GM18909 (cell line): Measurements from ENCODE around the gene KAT14.
"Not testable (repeated sequence)": the region's sequence is repeated elsewhere in the genome, so short reads cannot be mapped to it uniquely, and the experiment has no call there.

ENCODE experiments used
- ATAC-seq: cut with Tn5 transposase; IDR thresholded peaks from one replicate; pipeline ENCODE4 v1.9.1; 2021; ENCODE audit warnings: mild to moderate bottlenecking; ENCODE audit not compliant: unreplicated experiment, poor library complexity

The KAT14 gene, protein sequence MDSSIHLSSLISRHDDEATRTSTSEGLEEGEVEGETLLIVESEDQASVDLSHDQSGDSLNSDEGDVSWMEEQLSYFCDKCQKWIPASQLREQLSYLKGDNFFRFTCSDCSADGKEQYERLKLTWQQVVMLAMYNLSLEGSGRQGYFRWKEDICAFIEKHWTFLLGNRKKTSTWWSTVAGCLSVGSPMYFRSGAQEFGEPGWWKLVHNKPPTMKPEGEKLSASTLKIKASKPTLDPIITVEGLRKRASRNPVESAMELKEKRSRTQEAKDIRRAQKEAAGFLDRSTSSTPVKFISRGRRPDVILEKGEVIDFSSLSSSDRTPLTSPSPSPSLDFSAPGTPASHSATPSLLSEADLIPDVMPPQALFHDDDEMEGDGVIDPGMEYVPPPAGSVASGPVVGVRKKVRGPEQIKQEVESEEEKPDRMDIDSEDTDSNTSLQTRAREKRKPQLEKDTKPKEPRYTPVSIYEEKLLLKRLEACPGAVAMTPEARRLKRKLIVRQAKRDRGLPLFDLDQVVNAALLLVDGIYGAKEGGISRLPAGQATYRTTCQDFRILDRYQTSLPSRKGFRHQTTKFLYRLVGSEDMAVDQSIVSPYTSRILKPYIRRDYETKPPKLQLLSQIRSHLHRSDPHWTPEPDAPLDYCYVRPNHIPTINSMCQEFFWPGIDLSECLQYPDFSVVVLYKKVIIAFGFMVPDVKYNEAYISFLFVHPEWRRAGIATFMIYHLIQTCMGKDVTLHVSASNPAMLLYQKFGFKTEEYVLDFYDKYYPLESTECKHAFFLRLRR

DNA sequence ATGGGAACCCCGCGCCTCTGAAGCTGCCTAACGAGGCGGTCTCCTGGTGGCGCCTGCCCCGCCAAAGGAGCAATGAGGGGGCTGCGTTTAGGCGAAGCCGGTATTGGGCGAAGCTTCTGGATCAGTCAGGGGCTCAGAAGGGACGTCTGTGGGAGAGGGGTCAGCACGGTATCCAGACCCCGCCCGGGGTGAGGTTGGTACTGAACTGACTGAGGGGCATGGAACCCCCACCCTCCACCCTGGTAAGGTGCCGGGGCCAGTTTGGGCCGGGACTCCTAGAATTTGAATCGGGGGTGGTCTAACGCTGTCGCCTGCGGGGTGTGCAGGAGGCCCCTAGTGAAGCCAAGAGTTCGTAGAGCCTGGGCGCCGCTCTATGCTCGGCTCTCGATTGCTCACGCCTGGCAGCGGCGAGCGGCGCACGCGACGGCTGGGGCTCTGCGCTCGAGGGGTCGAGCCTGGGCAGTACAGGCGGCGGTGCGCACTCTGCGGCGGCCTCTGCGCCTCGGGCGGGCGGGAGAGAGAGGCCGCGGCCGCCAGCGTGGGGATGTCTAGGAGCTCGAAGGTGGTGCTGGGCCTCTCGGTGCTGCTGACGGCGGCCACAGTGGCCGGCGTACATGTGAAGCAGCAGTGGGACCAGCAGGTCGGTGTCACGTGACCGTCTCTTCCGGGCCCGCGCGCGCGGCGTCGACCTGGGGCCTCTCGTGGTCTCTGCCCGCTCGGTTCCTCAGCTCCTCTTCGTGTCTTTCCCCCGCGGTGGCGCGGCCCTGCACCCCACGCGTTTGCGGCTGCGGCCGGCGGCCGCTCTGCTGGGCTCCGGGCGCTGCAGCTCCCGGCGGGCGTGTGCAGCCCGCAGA, at the start of gene KAT14, which contains the start of gene PET117:
Gene KAT14, plus strand, starts transcription at position 452 of the 854 bp plus-strand sequence. CDS start 4,798 bp downstream, outside the sequence.
Gene PET117, plus strand, starts transcription at position 452 of the 854 bp plus-strand sequence. Its CDS starts 93 bp downstream, at position 545.
- peak; percentile 86 for ATAC-seq

DNA sequence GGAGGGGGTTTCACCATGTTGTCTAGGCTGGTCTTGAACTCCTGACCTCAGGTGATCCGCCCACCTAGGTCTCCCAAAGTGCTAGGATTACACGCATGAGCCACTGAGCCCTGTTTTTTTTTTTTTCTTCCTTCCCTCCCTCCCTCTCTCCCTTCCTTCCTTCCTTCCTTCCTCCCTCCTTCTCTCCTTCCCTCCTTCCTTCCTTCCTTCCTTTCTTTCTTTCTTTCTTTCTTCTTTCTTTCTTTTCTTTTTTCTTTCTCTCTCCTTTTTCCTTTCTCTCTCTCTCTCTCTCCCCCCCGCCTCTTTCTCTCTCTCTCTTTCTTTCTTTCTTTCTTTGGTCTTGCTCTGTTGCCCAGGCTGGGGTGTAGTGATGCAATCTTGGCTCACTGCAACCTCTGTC, 49.4 kb upstream of the KAT14 start:
- not testable (repeated sequence) for ATAC-seq

DNA sequence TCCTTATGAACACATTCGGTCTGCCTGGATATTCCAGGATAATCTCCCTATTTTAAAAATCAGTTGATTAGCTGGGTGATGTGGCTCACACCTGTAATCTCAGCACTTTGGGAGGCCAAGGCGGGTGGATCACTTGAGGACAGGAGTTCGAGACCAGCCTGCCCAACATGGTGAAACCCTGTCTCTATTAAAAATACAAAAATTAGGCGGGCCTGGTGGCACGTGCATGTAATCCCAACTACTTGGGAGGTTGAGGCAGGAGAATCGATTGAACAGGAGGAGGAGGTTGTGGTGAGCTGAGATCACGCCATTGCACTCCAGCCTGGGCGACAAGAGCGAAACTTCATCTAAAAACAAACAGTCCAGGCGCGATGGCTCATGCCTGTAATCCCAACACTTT, 48.8 kb upstream of the KAT14 start:
- ATAC-seq, result not testable (repeated sequence)

DNA sequence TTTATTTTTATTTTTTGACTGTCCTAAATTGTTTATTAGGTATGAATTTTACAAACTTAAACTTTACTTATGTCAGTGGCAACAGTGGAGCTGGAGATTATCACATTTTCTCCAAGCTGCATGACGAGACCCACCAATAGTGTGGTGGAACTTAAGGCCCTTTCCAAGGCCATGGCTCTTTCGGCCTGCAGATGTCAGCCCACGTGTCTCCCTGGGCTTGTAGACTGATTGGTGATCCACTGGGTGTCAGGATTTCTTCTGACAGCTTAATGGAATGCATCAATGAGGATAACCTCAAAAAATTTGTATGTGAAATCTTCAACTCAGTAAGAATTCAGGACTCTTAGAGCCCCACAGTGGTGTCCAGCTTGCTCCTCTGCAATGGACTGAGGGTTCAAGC, 47.6 kb upstream of the KAT14 start:
- no peak for ATAC-seq

DNA sequence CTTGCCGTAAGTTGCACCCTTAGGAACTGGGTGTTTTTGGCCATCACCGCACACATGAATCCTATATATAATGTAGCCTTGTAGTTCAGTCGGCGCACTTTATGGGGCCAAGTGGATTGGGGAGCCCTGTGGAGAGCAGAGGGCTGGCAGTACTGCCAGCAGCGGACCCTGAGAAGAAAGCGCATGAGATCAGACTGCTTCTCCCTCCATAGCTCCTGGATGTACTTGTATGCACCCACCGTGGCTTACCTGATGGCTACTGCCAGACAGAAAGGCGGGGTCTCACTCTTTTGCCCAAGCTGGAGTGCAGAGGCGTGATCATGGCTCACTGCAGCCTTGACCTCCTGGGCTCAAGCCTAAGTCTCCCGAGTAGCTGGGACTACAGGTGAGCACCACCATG, 47.2 kb upstream of the KAT14 start:
- no peak for ATAC-seq

DNA sequence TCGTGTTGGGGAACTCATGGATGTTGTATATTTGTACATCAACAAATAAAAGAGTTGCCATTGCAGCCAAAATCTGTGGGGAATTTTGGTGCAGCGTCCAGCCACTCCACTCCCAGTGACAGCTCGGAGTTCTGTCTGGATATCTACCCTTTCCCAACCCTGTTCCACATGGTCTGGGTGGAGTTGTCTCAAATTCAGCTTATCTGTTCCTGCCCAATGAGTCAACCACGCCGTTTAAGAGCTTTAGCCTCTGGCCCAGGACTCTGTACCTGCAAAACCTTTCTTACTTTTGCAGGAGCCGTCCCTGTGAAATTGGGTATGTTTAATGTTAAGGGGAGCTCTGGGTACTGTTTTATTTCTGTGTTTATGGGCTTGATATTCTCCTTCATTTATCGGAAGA, 46.0 kb upstream of the KAT14 start:
- no peak for ATAC-seq

DNA sequence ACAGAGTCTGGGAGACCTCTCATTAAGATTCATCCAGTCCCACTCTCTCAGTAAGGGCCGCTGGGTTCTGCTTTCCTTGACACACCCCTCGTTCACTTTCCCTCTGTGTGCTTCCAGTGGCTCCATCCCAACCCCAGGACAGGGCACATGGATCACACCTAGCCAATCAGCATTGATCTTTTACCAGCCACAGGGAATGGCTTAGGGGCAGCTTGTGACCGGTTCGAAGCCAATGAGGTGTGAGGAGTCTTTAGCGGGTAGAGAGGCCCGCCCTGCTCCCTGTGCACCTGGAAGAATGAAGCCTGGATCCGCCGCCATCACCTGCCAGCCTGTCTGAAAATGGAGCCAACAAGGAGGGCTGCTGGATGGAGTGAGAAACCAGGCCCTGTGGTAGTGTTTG, 44.8 kb upstream of the KAT14 start:
- ATAC-seq, result no peak

DNA sequence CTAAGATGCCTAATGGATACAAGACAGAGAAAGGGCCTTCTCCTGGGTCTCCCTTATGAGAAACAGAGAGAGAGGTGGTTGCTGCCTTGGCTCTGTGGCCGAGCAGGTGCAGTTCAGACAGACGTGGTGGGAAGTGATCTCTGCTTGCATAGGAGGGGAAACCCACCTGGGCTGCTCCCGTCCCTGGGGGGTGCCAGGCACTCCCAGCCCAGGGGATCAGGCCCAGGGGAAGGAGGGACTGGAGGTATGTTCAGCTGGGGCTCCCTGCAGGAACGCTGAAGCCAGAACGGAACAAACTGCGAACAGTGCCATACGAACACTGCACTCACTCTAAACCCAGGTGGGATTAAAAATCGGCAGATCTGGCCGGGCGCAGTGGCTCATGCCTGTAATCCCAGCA, 44.3 kb upstream of the KAT14 start:
- no peak for ATAC-seq

DNA sequence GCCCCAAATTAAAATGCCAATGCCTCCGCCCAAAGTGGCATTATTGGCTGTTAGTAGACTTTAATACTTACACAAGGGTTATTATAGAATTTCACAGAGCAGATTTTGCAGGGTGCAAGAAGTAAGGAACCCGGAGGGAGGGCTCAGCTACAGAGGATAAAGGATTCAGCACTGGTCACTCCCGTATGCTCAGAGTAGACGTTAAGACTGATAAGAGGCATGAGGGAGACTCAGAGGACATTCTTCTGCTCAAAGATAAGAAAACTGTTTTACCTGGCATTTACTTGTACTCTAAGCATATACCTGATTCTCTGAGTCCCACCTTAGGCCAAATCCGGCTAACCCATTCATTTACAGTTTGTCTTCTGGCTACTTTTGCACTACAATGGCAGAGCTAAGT, 43.5 kb upstream of the KAT14 start:
- no peak for ATAC-seq

DNA sequence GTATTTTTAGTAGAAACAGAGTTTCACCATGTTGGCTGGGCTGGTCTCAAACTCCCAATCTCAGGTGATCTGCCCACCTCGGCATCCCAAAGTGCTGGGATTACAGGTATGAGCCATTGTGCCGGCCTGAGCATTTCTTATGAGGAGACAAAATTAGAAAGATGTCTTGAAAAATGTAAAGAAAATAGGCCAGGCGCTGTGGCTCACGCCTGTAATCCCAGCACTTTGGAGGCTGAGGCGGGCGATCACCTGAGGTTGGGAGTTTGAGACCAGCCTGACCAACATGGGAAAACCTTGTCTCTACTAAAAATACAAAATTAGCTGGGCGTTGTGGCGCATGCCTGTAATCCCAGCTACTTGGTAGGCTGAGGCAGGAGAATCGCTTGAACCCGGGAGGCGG, 37.1 kb upstream of the KAT14 start:
- ATAC-seq, result not testable (repeated sequence)

DNA sequence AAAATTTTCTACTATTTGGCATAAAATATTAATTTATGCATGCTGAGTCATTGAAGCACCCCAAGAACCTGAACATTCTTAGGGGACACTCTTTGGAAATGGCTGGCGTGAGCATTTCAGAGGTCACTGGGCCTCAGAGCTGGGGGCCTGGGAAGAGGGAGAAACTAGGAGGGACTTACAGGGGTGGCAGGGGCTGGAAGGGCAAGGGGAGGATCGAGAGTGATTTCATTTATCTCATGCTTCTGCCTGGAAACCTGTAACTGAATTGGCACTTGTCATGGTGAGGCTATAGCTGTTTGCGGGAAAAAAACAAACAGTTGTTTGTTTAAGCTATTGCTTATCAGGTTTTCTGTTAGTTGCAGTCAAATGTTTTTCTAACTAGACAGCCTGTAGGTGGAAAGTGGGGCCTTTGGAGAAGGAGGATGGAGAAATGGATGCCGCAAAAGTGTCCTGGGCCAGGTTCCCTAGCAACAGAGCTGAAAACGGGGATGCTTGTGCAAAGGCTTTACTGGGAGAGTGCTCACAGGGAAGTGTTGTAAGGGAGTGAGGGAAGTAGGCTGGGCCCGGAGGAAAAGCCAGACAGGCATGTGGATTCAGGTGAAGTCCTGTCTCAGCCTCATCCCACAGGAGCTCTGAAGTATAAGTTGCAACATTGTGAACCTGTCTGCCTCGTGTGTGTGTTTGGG, 36.4 kb upstream of the KAT14 start:
- no peak for ATAC-seq

DNA sequence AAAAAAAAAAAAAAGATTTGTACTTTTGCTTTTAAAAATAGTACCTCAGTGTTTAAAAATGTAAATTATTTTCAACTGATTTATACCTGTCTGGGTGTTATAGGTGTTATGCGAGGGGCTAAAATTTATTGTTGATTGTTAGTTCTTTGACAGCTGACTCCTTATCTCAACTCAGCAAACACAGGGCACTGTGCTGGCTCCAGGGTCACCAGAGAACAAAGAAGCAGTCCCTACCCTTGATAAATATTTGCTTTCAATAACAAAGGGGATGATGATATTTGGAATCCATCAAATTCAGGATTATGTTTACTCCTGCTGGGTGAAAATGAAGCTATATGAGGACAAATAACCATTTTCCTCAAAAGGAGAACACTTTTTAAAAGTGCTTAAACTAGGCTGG, 34.2 kb upstream of the KAT14 start:
- ATAC-seq, result no peak

DNA sequence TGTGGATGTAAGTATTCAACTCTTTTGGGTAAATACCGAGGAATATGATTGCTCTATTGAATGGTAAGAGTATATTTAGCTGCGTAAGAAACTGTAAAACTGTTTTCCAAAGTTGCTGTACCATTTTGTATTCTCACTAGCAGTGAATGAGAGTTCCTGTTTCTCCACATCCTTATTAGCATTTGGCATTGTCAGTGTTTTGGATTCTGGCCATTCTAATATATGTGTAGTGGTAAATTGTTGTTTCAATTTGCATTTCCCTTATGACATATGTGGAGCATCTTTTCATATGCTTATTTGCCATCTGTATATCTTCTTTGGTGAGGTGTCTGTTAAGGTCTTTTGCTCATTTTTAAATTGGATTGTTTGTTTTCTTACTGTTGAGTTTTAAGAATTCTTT, 29.3 kb upstream of the KAT14 start:
- ATAC-seq, result no peak

DNA sequence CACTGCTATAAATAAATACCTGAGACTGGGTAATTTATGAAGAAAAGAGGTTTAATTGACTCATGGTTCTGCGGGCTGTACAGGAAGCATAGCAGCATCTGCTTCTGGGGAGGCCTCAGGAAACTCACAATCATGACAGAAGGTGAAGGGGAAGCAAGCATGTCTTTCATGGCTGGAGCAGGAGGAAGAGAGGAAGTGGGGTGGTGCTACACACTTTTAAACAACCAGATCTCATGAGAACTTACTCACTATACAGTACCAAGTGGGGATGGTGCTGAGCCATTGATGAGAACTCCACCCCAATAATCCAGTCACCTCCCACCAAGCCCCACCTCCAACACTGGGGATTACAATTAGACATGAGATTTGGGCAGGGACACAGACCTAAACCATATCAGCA, 9.1 kb upstream of the KAT14 start:
- ATAC-seq, result not testable (repeated sequence)

DNA sequence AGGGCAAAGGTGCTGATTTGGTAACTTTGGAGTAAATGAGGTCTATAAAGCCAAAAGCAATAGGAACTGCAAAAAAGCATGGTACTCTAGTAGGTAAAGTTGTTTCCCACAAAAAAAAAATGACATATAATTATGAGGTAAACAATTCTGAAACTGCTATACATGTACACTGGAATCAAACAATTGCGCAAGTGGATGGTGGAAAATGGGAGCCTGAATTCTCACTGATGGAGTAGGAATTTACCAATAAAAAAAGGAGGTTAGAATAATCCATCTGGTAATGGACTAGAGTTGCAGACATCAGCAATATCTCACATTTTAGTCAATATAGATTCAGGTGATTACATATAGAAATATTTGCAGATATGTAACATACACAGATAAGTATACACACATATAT, 5.0 kb upstream of the KAT14 start:
- ATAC-seq, result no peak

DNA sequence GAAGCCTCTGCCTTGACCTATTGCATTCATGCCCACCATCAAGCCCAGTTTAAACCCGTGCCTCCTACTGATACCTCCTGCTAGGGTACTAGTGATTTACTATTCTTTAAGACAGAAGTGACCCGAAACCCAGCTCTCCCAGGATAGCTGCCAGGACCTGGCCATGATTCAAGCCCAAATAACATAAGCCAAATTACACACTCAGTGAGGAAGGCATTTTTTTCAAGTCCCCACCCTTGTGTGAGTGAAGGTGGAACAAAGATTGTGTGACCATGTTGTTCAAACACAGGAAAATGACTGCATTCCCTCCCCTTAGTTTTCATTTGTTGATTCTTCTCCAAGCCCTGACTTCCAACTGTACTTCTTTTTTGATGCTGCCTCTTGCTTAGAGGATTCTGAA, 3.7 kb upstream of the KAT14 start:
- no peak for ATAC-seq

DNA sequence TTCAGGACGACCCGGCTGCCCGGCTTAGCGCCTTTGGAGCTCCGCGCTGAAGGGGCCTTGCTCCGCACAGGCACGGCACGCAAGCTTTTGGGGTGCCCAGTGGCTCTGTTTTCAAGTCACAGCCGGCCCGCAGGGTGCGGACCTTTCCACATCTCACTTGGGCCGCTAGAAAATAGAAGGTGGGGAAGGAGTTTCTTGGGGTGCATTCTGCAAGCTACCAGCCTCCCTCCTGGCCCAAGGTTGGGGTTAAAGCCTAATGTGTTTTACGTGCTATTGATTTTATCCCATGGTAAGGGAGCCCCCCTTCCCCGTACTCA, 561 bp downstream of the KAT14 start:
- peak; percentile 42 for ATAC-seq

DNA sequence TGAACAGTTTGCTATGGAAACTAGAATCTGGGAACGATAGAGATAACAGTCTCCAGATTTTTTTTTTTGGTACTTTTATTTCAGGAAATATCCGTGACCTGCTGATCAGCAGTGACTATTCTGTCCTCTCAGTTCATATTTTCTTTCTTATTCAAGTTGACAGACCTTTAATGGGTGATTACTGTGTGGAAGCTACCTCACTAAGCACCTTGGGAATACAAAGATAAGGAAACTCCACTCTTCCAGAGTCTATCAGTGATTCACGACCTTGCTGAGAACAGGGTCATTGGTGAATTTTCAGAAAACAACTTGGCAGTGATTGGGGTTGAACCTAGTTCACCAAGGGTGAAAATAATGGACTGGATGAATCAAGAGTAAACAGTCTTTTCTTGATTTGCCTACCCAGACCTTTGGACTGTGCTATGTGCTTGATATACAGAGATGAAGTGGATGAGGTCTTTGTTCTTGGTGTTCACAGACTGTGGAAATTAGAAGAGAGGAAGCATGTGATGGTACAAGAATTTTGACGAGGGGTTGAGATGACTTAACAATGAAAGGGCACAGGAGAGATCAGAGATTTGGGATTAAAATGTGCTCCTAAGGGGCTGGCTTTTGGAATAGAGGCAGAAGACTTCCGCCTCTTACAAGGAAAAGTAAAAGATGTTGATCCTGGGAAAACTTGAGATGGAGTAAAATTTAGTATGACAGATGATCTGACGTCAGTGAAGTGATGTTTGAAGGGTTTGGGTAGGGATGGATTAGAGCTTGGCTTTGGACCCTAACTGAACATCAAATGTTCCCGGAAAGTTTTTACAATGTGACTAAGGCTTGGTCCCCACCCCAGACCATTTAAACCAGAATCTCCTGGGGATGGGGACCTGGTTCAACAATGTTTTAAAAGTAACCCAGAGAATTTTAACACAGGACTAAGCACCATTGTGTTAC, 1.2 kb downstream of the KAT14 start:
- no peak for ATAC-seq

DNA sequence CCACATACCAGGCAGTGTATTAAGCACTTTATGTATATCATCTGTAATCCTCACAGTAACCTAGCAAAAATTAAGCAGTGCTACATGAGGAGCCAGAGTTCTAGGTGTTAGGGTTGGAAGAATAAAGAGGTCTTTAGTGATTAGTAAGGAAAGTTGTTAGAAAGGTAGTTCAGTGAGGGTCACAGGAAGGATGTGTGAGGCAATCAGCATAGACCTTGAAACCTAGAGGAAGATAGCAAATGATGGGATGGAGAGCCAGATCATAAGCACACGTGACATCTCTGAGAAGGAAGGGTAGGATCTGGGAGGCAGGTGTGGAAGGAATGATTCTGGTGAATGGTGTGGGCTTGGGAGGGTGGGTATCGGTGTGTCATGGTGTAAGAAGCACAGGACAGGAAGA, 2.2 kb downstream of the KAT14 start:
- ATAC-seq, result no peak
